ENCODE measurements around the gene NLRP6. TPM values are rescaled to one million over a fixed set of nuclear protein-coding genes. Genes with fewer than 3 reads are reported as not detected.
"Not testable (repeated sequence)": the region's sequence is repeated elsewhere in the genome, so short reads cannot be mapped to it uniquely, and the experiment has no call there.

The NLRP6 gene
- total RNA-seq, result 0.32 TPM
- long read RNA-seq, result 0 reads

- intact Hi-C loops (cut with micrococcal nuclease), result no loop called here
- DNase-seq (no peak), ATAC-seq (no peak)
Measured at GRCh38 chr11:278001-278951, at the start of gene NLRP6. TSS of gene NLRP6 (plus strand) at chr11:278407. CDS start at chr11:278570, 163 bp downstream.

DNA sequence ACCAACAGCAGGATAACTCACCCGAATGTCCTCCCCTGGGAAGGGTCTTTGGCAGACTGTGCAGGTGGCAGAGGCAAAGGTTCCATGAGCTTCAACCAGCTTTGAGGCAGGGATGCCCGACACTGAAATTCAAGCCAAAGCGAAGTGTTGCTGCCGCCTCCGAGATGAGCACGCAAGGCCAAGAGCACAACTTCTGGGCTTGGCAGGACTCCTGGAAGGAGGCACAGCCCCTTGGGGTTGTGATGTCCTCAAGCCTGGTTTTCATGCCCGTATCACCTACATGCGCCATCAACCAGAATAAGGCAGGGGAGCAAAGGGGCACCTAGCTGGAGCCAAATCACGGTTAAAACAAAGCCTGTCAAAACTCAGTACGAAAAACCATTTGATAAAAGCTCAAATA is 47.8 kb upstream of the NLRP6 start:
- DNase-seq, result no peak
- no peak for ATAC-seq
- intact Hi-C loops (cut with micrococcal nuclease), result no loop called here

GRCh38 chr11:232783-233565 is 45.2 kb upstream of the NLRP6 start:
- intact Hi-C loops (cut with micrococcal nuclease), result no loop called here

DNA sequence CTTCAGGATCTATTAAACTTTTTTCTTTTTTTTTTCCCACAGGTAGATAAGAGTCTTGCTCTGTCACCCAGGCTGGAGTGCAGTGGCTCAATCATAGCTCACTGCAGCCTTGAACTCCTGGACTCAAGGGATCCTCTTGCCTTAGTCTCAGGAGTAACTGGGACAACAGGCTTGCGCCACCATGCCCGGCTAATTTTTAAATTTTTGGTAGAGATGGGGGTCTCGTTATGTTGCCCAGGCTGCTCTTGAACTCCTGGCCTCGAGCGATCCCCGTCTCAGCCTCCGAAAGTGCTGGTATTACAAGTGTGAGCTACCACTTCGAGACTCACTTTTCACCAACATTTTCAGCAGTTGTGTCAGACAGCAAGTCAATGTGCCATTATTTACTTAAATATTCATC is 43.0 kb upstream of the NLRP6 start:
- DNase-seq, result no peak
- intact Hi-C loops (cut with micrococcal nuclease), result no loop called here
- ATAC-seq, result no peak

More at GRCh38 chr11:232783-233565, 45.2 kb upstream of the NLRP6 start:
- no peak for DNase-seq
- no peak for ATAC-seq

GRCh38 chr11:235609-235996 is 42.6 kb upstream of the NLRP6 start:
- intact Hi-C loops (cut with micrococcal nuclease), result no loop called here
- DNase-seq (no peak), ATAC-seq (peak; percentile 12)

- DNase-seq (peak; percentile 88), ATAC-seq (peak; percentile 89)
- intact Hi-C loops (cut with micrococcal nuclease), result no loop called here
Measured at GRCh38 chr11:235997-236773, 42.0 kb upstream of the NLRP6 start, which contains the start of gene SIRT3. TSS of gene SIRT3 (minus strand) at chr11:236342. CDS start at chr11:236328, 14 bp downstream.

DNA sequence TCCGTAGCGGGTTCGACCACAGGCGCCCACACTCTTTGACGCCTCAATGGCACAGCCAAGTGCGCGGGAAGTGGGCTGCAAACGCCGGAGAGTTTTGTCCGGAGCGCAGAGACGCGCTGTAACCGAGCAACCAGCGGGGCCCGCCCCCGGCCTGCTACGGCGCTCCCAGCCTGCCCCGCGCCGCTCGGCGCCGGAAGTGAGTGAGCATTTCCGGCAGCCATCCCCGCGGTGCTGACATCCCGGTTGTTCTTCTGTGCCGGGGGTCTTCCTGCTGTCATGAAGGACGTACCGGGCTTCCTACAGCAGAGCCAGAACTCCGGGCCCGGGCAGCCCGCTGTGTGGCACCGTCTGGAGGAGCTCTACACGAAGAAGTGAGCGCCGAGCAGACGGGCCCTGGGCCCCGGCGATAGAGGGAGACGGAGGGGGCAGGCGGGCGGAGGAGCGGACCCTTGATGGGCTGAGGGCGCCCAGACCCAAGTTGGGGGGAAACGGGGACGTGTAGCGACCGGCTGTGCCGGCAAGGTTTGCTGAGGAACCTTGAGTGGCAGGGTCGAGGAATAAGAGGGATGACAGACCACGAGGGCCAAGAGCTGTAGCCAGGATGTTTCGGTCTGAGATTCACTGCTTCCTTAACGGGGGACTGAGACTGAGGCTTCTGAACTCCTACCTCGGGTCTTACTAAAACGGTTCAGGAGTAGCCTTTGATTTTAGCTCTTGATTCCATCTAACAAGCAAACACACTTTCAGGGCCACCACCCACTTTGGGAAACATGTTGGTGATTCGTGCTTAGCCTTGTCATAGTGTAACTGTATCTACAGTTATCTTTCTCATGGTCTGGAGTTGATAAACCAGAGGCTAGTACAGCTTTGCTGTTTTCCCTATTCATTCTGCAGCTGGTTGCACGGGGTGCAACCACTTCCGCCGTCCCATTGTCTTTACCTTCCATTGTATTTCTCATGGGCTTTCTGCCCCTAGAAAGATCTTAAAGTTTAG is 41.1 kb upstream of the NLRP6 start, which contains the start of gene PSMD13:
TSS of gene PSMD13 (plus strand) at position 203 of the 994 bp plus-strand sequence. CDS start at position 277, 74 bp downstream.
- DNase-seq (peak; percentile 93), ATAC-seq (peak; percentile 91)
- intact Hi-C loops (cut with micrococcal nuclease), result no loop called here

DNA sequence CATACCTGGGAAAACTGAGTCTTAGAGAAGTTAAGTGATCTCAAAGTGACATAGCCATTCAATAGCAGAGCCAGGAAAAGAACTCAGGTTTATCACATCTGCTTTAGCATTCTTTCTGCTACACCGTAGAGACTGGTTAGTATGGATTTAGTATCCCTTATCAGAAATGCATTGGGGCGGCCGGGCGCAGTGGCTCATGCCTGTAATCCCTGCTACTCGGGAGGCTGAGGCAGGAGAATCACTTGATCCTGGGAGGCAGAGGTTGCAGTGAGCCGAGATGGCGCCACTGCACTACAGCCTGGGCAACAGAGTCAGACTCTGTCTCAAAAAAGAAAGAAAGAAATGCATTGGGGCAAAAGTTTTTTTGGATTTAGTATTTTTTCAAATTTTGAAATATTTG is 39.9 kb upstream of the NLRP6 start:
- intact Hi-C loops (cut with micrococcal nuclease); DNase-seq; ATAC-seq: not testable (repeated sequence)

- intact Hi-C loops (cut with micrococcal nuclease), result no loop called here
- ATAC-seq, result no peak
- no peak for DNase-seq
Measured at GRCh38 chr11:240315-240714, 37.9 kb upstream of the NLRP6 start.

DNA sequence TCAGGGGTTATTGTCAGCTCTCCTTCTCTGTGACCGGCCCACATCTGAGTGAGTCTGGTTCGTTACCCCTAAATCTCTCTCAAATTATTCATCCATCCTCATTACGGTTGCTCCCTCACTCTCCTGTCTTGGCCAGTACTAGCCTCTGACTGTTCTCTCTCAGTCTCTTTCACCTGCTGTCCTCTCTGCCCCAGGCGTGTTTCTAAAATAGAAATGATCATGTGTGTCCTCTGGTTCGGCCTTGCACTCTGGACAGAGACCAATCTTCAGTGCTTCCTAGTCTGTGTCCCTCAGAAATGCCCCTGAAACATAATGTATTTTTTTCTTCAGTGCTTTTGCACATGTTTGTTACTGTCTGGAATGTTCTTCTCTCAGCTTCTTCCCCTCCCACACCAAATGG is 36.6 kb upstream of the NLRP6 start:
- intact Hi-C loops (cut with micrococcal nuclease), result no loop called here
- DNase-seq (no peak), ATAC-seq (peak; percentile 76)

DNA sequence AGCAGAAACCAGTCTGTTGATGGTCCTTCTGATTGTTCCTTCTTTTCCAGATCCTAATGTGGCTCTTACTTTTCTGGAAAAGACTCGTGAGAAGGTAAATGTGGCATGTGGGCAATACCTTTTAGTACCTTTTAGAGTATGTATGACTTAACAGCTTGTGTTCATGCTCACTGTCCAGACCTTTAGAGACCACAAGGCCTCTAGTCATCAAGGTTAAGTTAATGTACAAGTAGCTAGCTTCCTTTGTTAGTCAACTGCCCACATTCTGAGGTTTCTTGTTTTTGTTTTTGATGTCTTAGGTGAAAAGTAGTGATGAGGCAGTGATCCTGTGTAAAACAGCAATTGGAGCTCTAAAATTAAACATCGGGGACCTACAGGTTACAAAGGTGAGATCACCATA is 33.8 kb upstream of the NLRP6 start:
- ATAC-seq, result no peak
- DNase-seq, result no peak
- intact Hi-C loops (cut with micrococcal nuclease), result no loop called here

DNA sequence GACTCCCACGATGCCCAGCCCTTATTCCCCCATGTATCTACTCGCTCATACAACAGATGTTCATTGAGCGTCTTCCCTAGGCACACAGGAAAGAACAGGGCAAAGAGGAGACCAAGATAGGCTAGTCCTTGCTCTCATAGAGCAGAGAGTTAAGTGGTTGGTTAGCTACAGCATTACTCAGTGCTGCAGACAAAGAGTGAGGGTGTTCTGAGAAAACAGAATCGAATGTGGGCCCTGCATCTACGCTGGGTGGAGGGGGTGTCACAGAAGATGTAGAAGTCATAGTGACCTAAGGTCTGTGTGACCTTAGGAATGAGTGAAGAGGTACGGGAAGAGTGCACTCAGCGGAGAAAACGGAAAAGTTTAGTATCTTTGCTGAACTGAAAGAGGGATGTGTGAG is 29.1 kb upstream of the NLRP6 start:
- intact Hi-C loops (cut with micrococcal nuclease), result no loop called here
- no peak for DNase-seq
- ATAC-seq, result no peak

DNA sequence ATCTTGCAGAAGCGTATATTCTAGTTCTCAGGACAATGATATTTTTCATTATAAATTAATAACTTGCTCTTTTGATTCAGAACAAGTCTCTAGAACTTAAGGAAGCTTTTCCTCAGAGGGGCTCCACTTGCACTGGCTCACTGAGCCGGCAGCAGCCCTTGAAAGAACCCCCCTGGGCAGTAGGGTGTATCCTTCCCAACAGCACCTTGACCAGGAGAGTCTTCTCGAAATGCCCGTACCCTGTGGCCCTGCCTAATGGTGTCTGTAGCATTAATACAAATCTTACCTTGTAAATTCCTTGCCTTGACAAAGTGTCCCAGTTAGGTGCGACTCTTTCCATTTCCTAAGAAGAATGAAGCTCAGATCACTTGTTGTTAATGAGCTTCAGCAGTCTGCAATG is 27.9 kb upstream of the NLRP6 start:
- ATAC-seq (no peak), DNase-seq (no peak)
- intact Hi-C loops (cut with micrococcal nuclease), result no loop called here

DNA sequence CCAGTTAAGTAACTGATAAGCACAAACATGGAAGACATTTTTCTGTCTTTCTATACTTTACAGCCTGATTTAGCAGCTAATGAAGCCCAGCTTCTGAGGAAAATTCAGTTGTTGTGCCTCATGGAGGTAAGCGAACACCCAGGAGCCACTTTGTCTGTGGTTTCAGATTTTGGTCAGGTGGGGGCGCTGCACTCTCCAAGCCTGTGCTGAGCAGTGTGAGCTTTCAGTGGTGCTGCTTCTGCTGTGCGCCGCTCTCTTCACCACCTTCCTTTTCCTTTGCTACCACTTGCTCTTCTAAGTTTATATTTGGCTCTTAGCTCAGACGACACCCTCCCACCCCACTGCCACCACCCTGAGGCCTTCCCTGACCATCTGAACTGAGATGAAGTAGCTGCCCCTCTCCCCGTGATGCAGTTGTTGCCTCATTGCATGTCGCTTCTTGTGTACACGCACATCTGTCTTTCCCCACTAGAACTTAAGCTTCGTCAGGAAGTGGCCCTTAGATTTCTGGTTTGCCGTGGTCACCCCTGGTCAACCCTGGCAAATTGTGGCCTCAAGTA is 27.4 kb upstream of the NLRP6 start:
- ATAC-seq (peak; percentile 72), DNase-seq (peak; percentile 57)
- intact Hi-C loops (cut with micrococcal nuclease), result no loop called here

- no peak for DNase-seq
- intact Hi-C loops (cut with micrococcal nuclease), result no loop called here
- ATAC-seq, result no peak
Measured at GRCh38 chr11:251550-251949, 26.7 kb upstream of the NLRP6 start.

- ATAC-seq, result no peak
Measured at GRCh38 chr11:252666-253065, 25.5 kb upstream of the NLRP6 start.

DNA sequence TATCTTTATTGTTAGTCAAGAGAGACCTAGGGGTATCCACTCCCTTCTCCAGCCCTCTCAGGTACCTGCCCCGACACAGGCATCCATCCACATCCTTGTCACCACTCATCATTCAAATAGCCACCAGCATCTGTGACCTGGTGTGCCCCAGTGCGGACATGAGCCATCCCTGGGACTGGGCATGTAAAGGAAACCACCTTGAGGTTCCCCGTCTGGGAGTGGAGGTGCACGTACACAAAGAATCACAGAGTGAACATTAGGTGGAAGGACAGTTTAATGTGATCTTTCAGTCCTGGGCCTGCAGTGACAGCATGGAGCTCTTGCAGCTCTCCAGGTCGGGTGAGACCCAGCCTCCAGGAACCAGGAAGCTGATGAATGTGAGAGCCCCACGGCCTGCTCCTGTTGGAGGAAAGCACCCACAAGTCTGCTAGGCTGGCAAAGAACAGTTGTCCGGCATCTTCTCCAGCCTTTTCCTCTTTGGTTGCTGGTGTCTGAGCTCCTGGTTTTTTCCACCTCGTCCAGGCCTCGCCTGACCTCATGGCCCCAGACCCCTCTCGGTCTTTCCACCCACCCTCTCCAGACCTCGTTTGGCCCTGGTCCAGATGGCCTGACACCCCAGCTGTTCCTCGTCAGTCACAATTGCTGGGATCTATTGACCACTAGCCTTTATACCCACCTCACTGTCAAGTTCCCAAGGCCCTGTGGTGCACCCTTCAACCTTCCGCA is 24.9 kb upstream of the NLRP6 start:
- ATAC-seq (no peak), DNase-seq (no peak)
- intact Hi-C loops (cut with micrococcal nuclease), result no loop called here

More at GRCh38 chr11:252666-253065, 25.5 kb upstream of the NLRP6 start:
- DNase-seq, result no peak
- intact Hi-C loops (cut with micrococcal nuclease), result no loop called here
